Activated CD4-positive, alpha-beta T cell treated with anti-CD3 and anti-CD28 coated beads, Interleukin-2, amount 10 ng/mL, durations not matched to agents 24 days and 14 days (primary cell): ENCODE data around the gene PPM1H. TPM values are rescaled to one million over a fixed set of nuclear protein-coding genes. Genes with fewer than 3 reads are reported as not detected.
A peak's percentile ranks its signal among the peaks of the same experiment; 100 is the strongest.

Source experiments
- DNase-seq: peaks from one replicate; pipeline ENCODE4 v3.0.0; 2022
- H3K27ac Mint-ChIP-seq: one replicate; pipeline ENCODE4 v1.8.0; 2022; ENCODE audit warnings: mild to moderate bottlenecking, mixed read lengths
- H3K27me3 Mint-ChIP-seq: one replicate; pipeline ENCODE4 v1.8.0; 2022; ENCODE audit warnings: mixed read lengths
- H3K36me3 Mint-ChIP-seq: one replicate; pipeline ENCODE4 v1.8.0; 2022; ENCODE audit warnings: low read depth, mild to moderate bottlenecking, mixed read lengths
- H3K4me1 Mint-ChIP-seq: one replicate; pipeline ENCODE4 v1.8.0; 2021; ENCODE audit warnings: mixed read lengths
- H3K4me3 Mint-ChIP-seq: one replicate; pipeline ENCODE4 v1.8.0; 2022; ENCODE audit warnings: mild to moderate bottlenecking, moderate library complexity, mixed read lengths
- H3K9me3 Mint-ChIP-seq: one replicate; pipeline ENCODE4 v1.8.0; 2021; ENCODE audit warnings: mixed read lengths
- intact Hi-C: fragments of 100-400 bp; cut with micrococcal nuclease; formaldehyde crosslinking; loops from one replicate; pipeline ENCODE4 v1.15.1; 2023
- total RNA-seq: library from RNA; stranded (reverse); gene quantifications from 2 replicates; pipeline ENCODE4 v1.2.3, GENCODE V29; 2022

PPM1H gene
- total RNA-seq, 1 donor from 2014 or later = not detected

GRCh38 chr12:62654326-62655241 lies 280.4 kb downstream of the PPM1H start:
- peaks cover 8% of the 10 kb centered on the region for H3K4me1 Mint-ChIP-seq
- peaks cover 31% of the 10 kb centered on the region for H3K27me3 Mint-ChIP-seq
- DNase-seq = peak; percentile 66
- no peak overlapping the region for H3K27ac Mint-ChIP-seq
- no peaks in the 10 kb centered on the region for H3K36me3 Mint-ChIP-seq
- no peaks in the 10 kb centered on the region for H3K9me3 Mint-ChIP-seq
- no peak overlapping the region for H3K4me3 Mint-ChIP-seq
- intact Hi-C loops = no loop called here

GRCh38 chr12:62653740-62654139 lies 281.2 kb downstream of the PPM1H start:
- Mint-ChIP-seq H3K27ac (no peak overlapping the region), H3K9me3 (no peaks in the 10 kb centered on the region), H3K4me3 (no peak overlapping the region), H3K4me1 (peaks cover 8% of the 10 kb centered on the region), H3K27me3 (peaks cover 28% of the 10 kb centered on the region), H3K36me3 (no peaks in the 10 kb centered on the region)
- intact Hi-C loops = no loop called here
- DNase-seq = no peak

GRCh38 chr12:62653304-62653703 lies 281.6 kb downstream of the PPM1H start:
- H3K27ac Mint-ChIP-seq = no peak overlapping the region
- DNase-seq = no peak
- no peaks in the 10 kb centered on the region for H3K36me3 Mint-ChIP-seq
- H3K4me1 Mint-ChIP-seq = peaks cover 8% of the 10 kb centered on the region
- H3K27me3 Mint-ChIP-seq = peaks cover 28% of the 10 kb centered on the region
- intact Hi-C loops = no loop called here
- H3K4me3 Mint-ChIP-seq = no peak overlapping the region
- H3K9me3 Mint-ChIP-seq = no peaks in the 10 kb centered on the region

- Mint-ChIP-seq H3K27me3 (peaks cover 18% of the 10 kb centered on the region), H3K9me3 (peaks cover 3% of the 10 kb centered on the region), H3K36me3 (no peaks in the 10 kb centered on the region), H3K27ac (no peak overlapping the region), H3K4me1 (peaks cover 8% of the 10 kb centered on the region), H3K4me3 (no peak overlapping the region)
- DNase-seq = no peak
- intact Hi-C loops = no loop called here
Measured at GRCh38 chr12:62651138-62651537, 283.8 kb downstream of the PPM1H start.

- DNase-seq = no peak
- peaks cover 3% of the 10 kb centered on the region for H3K9me3 Mint-ChIP-seq
- H3K4me3 Mint-ChIP-seq = no peak overlapping the region
- no peaks in the 10 kb centered on the region for H3K36me3 Mint-ChIP-seq
- intact Hi-C loops = no loop called here
- H3K27ac Mint-ChIP-seq = no peak overlapping the region
- peaks cover 15% of the 10 kb centered on the region for H3K27me3 Mint-ChIP-seq
- peaks cover 4% of the 10 kb centered on the region for H3K4me1 Mint-ChIP-seq
Measured at GRCh38 chr12:62649412-62650138, 285.4 kb downstream of the PPM1H start.

GRCh38 chr12:62647586-62647985 lies 287.4 kb downstream of the PPM1H start:
- Mint-ChIP-seq H3K27me3 (peaks cover 6% of the 10 kb centered on the region), H3K27ac (no peak overlapping the region), H3K9me3 (peaks cover 3% of the 10 kb centered on the region), H3K4me1 (no peaks in the 10 kb centered on the region), H3K4me3 (no peak overlapping the region), H3K36me3 (no peaks in the 10 kb centered on the region)
- intact Hi-C loops = no loop called here
- DNase-seq = no peak

GRCh38 chr12:62646566-62646965 lies 288.4 kb downstream of the PPM1H start:
- no peak overlapping the region for H3K4me3 Mint-ChIP-seq
- intact Hi-C loops = no loop called here
- no peak overlapping the region for H3K27ac Mint-ChIP-seq
- DNase-seq = no peak
- no peaks in the 10 kb centered on the region for H3K36me3 Mint-ChIP-seq
- H3K9me3 Mint-ChIP-seq = peaks cover 3% of the 10 kb centered on the region
- H3K4me1 Mint-ChIP-seq = peaks cover 1% of the 10 kb centered on the region
- peaks cover 6% of the 10 kb centered on the region for H3K27me3 Mint-ChIP-seq

- Mint-ChIP-seq H3K27ac (no peak overlapping the region), H3K9me3 (peaks cover 3% of the 10 kb centered on the region), H3K4me3 (no peak overlapping the region), H3K36me3 (no peaks in the 10 kb centered on the region), H3K4me1 (peaks cover 10% of the 10 kb centered on the region), H3K27me3 (peaks cover 11% of the 10 kb centered on the region)
- DNase-seq = no peak
- intact Hi-C loops = no loop called here
Measured at GRCh38 chr12:62643486-62643885, 291.5 kb downstream of the PPM1H start.

GRCh38 chr12:62642486-62642885 lies 292.5 kb downstream of the PPM1H start:
- DNase-seq = no peak
- H3K27me3 Mint-ChIP-seq = peaks cover 9% of the 10 kb centered on the region
- no peak overlapping the region for H3K27ac Mint-ChIP-seq
- peaks cover under 1% of the 10 kb centered on the region for H3K9me3 Mint-ChIP-seq
- no peaks in the 10 kb centered on the region for H3K36me3 Mint-ChIP-seq
- intact Hi-C loops = no loop called here
- H3K4me3 Mint-ChIP-seq = no peak overlapping the region
- peaks cover 10% of the 10 kb centered on the region for H3K4me1 Mint-ChIP-seq

GRCh38 chr12:62640910-62641448 lies 294.0 kb downstream of the PPM1H start:
- intact Hi-C loops = loop anchor here (1.0 to 2.0 kb wide), 4 partner anchors 9 to 380 kb away; partner anchors contain the start of genes MON2 and USP15
- Mint-ChIP-seq H3K27me3 (peaks cover 15% of the 10 kb centered on the region), H3K9me3 (no peaks in the 10 kb centered on the region), H3K36me3 (no peaks in the 10 kb centered on the region), H3K4me1 (peaks cover 10% of the 10 kb centered on the region), H3K27ac (peak overlapping the region; percentile 83), H3K4me3 (peak overlapping the region; percentile 24)
- DNase-seq = peak; percentile 70

GRCh38 chr12:62637679-62638078 lies 297.3 kb downstream of the PPM1H start:
- no peaks in the 10 kb centered on the region for H3K36me3 Mint-ChIP-seq
- H3K4me1 Mint-ChIP-seq = peaks cover 10% of the 10 kb centered on the region
- H3K4me3 Mint-ChIP-seq = no peak overlapping the region
- H3K9me3 Mint-ChIP-seq = no peaks in the 10 kb centered on the region
- H3K27ac Mint-ChIP-seq = no peak overlapping the region
- DNase-seq = no peak
- H3K27me3 Mint-ChIP-seq = peaks cover 35% of the 10 kb centered on the region
- intact Hi-C loops = no loop called here

- Mint-ChIP-seq H3K27me3 (peaks cover 53% of the 10 kb centered on the region), H3K36me3 (no peaks in the 10 kb centered on the region), H3K4me1 (peaks cover 3% of the 10 kb centered on the region), H3K27ac (no peak overlapping the region), H3K4me3 (no peak overlapping the region), H3K9me3 (no peaks in the 10 kb centered on the region)
- intact Hi-C loops = no loop called here
- DNase-seq = no peak
Measured at GRCh38 chr12:62635649-62636048, 299.3 kb downstream of the PPM1H start.

- H3K27ac Mint-ChIP-seq = no peak overlapping the region
Measured at GRCh38 chr12:62632411-62632918, 302.5 kb downstream of the PPM1H start.

More at GRCh38 chr12:62632411-62632918, 302.5 kb downstream of the PPM1H start:
- Mint-ChIP-seq H3K36me3 (no peaks in the 10 kb centered on the region), H3K9me3 (no peaks in the 10 kb centered on the region), H3K4me1 (peaks cover 3% of the 10 kb centered on the region), H3K27me3 (peaks cover 75% of the 10 kb centered on the region), H3K4me3 (peak overlapping the region; percentile 78)
- intact Hi-C loops = loop anchor here (1.0 kb wide), 1 partner anchor 9 kb away; no protein-coding TSS in a partner anchor
- DNase-seq = peak; percentile 60
